Neutrophil (primary cell): Measurements from ENCODE around the gene CDON.

ENCODE experiments used
- H3K27ac ChIP-seq: fragments of 200-600 bp; sonication (generic); 2 replicates; pipeline ENCODE4 v1.5.1; 2016; ENCODE audit warnings: mild to moderate bottlenecking, moderate library complexity
- H3K27me3 ChIP-seq: fragments of 200-600 bp; sonication (generic); 2 replicates; pipeline ENCODE4 v1.6.0; 2016; ENCODE audit warnings: mild to moderate bottlenecking
- H3K36me3 ChIP-seq: fragments of 200-600 bp; sonication (generic); 2 replicates; pipeline ENCODE4 v1.5.1; 2017
- H3K4me1 ChIP-seq, 2 experiments: fragments of 200-600 bp in 1 of 2; sonication (generic) in 1 of 2; 1 replicate in 1 of 2; 2 replicates in 1 of 2; pipeline versions ENCODE4 v1.5.1 to v1.6.1; 2013 to 2016; ENCODE audit warnings: low read depth in 1 of 2, low read length in 1 of 2, mild to moderate bottlenecking in 1 of 2, moderate library complexity in 1 of 2; ENCODE audit not compliant: control insufficient read depth in 1 of 2, insufficient read depth in 1 of 2
- H3K4me3 ChIP-seq, 2 experiments: fragments of 200-600 bp in 1 of 2; sonication (generic) in 1 of 2; 1 replicate in 1 of 2; 2 replicates in 1 of 2; pipeline ENCODE4 v1.5.1; 2013 to 2016; ENCODE audit warnings: low read depth in 1 of 2, low read length in 1 of 2, mild to moderate bottlenecking in 1 of 2, moderate library complexity in 1 of 2
- H3K9me3 ChIP-seq: fragments of 200-600 bp; sonication (generic); 2 replicates; pipeline ENCODE4 v1.5.1; 2016
- CTCF ChIP-seq: fragments of 200-600 bp; sonication (generic); IDR thresholded peaks from 2 replicates; pipeline ENCODE4 v1.5.1; 2016; ENCODE audit warnings: antibody characterized with exemption

CDON gene

GRCh38 chr11:125957618-125958332 is 104.9 kb downstream of the CDON start:
- no peak overlapping the region for H3K4me3 ChIP-seq
- no peak overlapping the region for H3K27ac ChIP-seq
- H3K36me3 ChIP-seq, result no peaks in the 10 kb centered on the region
- H3K4me1 ChIP-seq, result no peaks in the 10 kb centered on the region
- H3K27me3 ChIP-seq, result no peaks in the 10 kb centered on the region
- H3K9me3 ChIP-seq, result no peaks in the 10 kb centered on the region
- TF ChIP-seq CTCF, result no peak

GRCh38 chr11:125956391-125957134 is 106.1 kb downstream of the CDON start:
- no peaks in the 10 kb centered on the region for H3K9me3 ChIP-seq
- H3K4me1 ChIP-seq, result no peaks in the 10 kb centered on the region
- no peak for TF ChIP-seq CTCF
- H3K27ac ChIP-seq, result no peak overlapping the region
- no peak overlapping the region for H3K4me3 ChIP-seq
- H3K27me3 ChIP-seq, result peaks cover 4% of the 10 kb centered on the region
- H3K36me3 ChIP-seq, result no peaks in the 10 kb centered on the region

- no peak for TF ChIP-seq CTCF
- Histone ChIP-seq H3K4me3 (no peak overlapping the region), H3K27ac (no peak overlapping the region), H3K36me3 (no peaks in the 10 kb centered on the region), H3K27me3 (peaks cover 4% of the 10 kb centered on the region), H3K4me1 (no peaks in the 10 kb centered on the region), H3K9me3 (no peaks in the 10 kb centered on the region)
These were observed 106.8 kb downstream of the CDON start for GRCh38 chr11:125955856-125956255.

- TF ChIP-seq CTCF, result no peak
- H3K4me1 ChIP-seq, result no peaks in the 10 kb centered on the region
- no peak overlapping the region for H3K4me3 ChIP-seq
- H3K9me3 ChIP-seq, result no peaks in the 10 kb centered on the region
- no peak overlapping the region for H3K27ac ChIP-seq
- no peaks in the 10 kb centered on the region for H3K36me3 ChIP-seq
- H3K27me3 ChIP-seq, result peaks cover 4% of the 10 kb centered on the region
These were observed 107.6 kb downstream of the CDON start for GRCh38 chr11:125954945-125955640.

GRCh38 chr11:125954123-125954944 is 108.3 kb downstream of the CDON start:
- peaks cover 4% of the 10 kb centered on the region for H3K27me3 ChIP-seq
- TF ChIP-seq CTCF, result no peak

More at GRCh38 chr11:125954123-125954944, 108.3 kb downstream of the CDON start:
- H3K36me3 ChIP-seq, result no peaks in the 10 kb centered on the region
- H3K4me3 ChIP-seq, result no peak overlapping the region
- H3K9me3 ChIP-seq, result no peaks in the 10 kb centered on the region
- H3K4me1 ChIP-seq, result no peaks in the 10 kb centered on the region
- H3K27ac ChIP-seq, result no peak overlapping the region
